Stimulated activated CD8-positive, alpha-beta memory T cell treated with anti-CD3 and anti-CD28 coated beads, Interleukin-12 subunit alpha, Interleukin-12 subunit beta, amount 100 ng/mL, for 24 hours (primary cell): ENCODE data around the gene KCNJ15.
"Not testable (repeated sequence)": the region's sequence is repeated elsewhere in the genome, so short reads cannot be mapped to it uniquely, and the experiment has no call there.

Experiments
- DNase-seq: peaks from one replicate; pipeline ENCODE4 v3.0.0-alpha.2; 2020; ENCODE audit errors: extremely low read depth

The KCNJ15 gene

DNA sequence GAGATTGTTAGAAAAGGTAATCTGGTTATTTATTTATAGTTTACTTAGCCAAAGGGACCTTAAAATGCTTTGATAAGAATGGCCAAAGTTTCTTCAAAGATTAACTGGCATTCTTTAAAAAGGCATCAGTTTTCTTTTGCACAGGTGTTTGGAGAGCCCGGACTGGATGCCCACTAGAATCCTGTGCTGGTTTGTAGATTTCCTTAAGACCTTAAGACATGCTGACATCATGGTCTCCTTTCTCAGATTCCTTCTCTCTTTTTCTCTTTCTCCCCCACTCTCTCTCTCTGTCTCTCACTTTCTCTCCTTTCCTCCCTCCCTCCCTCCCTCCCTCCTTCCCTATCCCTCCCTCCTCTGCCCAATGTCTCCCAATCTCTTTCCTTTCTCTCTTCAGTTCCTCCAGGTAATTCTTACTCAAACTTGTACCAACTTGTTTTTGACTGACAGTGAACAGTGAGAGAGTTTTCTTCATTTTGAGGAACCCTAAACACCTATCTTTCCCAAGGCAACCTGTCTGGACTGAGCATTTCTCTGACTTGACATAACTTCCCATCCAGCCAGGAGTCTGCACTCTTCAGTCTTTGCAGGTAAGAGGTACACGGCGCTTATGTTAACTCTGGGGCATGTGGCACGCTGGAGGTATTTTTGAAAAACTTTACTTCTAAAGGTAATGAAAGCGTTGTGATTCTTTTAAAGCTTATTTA is at the start of gene KCNJ15:
Gene KCNJ15, plus strand, starts transcription at position 393 of the 704 bp plus-strand sequence. CDS start 42,271 bp downstream, outside the sequence.
- DNase-seq = no peak

GRCh38 chr21:38208118-38208517 is 48.7 kb upstream of the KCNJ15 start:
- no peak for DNase-seq

DNA sequence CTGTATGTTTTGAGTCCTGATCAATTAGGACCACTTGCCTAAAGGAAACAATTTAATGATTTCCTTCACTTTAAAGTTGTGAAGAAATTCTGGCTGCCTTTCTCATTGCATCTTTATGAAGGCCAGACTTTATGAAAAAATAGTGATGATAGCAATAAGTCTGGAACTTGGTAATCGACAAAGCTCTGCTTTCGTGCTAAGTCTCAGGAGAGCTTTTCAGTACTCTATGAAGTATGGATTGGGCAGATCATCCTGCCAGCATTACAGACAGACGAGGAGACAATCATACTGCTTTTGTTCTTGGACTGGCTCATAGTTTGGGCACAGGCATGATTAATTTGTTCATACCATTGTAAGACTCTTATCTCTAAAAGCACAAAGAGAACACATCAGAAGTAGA is 45.5 kb upstream of the KCNJ15 start:
- no peak for DNase-seq

DNA sequence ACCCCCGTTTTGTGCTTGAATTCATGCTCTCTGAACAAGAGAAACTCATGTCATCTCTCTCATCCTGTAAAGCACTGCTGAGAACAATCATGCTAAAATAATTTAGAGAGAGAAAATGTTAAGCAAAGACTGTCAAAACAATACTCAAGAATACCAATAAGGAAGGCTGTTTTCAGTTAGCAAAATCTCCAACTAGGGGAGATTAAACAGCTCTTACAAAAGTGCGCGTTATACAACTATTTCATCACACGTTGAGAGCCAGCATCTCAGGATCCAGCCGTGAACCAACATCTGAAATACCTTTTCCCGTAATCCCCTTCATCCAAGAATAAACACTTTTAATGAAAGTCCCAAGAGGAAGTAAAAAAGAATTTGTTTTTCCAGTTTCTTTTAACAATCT is 44.1 kb upstream of the KCNJ15 start:
- no peak for DNase-seq

DNA sequence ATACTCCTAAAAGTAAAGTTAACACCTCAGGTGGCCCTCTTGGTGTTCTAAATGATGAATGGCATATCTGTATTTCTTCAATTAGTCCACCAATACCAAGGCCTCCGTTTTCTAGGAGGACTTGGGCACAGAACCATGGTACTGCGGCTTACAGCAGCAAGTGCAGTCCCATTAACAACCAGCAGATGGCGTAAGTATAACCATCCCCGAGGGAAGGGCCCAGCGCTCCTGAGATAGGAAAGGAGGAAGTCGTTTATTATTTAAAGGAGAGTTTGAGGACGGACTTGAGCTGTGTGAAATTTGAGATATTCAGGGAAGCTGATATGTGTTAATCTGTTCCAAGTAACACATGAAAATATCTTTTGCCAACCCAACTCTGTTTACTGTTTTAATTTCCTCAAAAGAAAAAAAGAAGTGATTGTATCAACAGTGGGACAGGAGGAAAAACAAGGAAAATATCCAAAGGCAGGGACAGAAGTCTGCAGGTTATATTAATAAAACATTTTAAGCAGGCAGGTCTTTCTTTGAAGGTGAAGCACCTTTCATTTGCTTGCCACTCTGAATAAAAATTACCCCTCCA is 37.7 kb upstream of the KCNJ15 start:
- DNase-seq = no peak

DNA sequence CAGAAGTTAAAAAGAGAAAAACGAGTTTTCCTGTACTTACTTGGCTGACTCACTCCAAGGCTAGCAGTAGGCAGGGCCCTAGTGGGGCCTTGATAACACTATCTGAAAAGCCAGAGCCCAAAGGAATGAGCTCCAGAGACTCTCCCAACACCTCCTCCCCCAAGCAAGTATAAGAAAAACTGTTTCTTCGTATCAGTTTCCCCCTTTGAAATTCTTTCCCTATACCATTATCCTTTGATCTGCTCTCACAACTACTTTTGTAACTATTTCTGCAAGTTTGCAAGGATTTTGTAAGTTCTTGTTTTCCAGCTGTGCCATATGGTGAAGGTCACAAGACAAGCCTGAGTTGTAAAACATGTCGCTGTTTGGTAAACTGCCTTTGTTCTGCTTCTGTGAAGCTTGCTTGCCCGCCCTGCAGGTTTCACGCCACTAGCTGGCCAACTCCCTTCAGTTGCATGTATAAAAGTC is 36.5 kb upstream of the KCNJ15 start:
- no peak for DNase-seq

DNA sequence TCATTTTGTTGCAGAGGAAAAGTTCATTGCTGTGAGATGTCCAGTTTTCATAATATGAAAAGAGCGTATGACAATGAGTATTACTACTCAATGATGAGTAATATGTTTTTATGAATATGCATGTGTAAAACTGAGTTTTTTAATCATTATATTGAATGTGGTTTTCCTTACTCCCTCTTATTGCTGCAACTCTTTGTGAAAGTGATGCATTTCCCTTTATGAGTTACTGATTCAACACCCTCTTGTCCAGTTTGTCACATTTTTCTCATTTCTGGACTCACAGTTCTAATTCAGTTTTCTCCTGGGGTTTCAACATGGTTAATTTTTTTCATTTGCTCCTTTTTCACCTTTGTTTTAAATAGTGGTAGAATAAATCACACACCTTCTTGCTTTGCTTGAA is 35.2 kb upstream of the KCNJ15 start:
- DNase-seq = no peak

DNA sequence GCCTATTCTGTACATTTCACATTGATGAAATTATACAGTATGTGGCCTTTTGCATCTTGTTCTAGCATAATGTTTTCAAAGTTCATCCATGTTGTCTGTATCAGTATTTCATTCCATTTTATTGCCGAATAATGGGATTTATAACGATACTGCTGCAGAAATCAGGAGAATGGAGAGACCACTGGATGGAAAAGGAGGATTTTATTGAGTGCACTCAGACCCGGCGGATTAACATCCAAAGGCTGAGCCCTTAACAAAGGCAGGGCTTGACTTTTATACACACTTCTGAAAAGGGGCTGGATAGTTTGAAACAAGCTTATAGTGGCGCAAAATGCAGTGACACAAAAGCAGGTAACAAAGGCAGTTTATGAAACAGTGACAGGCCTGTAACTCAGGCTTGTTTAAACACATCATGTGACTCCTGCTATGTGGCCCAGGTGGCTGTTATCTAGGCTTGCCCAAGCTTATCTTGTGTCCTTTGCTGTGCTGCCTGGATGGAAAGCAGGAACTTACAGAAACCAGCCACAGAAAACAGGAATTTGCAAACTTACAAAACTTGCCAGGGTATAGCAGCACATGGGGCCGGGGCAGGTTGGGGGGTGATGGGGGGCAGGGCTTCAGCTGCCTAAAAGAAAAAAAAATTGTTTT is 32.8 kb upstream of the KCNJ15 start:
- DNase-seq = no peak

- DNase-seq = no peak
These were observed 29.4 kb upstream of the KCNJ15 start for GRCh38 chr21:38227401-38227800.

- no peak for DNase-seq
These were observed 28.7 kb upstream of the KCNJ15 start for GRCh38 chr21:38228115-38228514.

DNA sequence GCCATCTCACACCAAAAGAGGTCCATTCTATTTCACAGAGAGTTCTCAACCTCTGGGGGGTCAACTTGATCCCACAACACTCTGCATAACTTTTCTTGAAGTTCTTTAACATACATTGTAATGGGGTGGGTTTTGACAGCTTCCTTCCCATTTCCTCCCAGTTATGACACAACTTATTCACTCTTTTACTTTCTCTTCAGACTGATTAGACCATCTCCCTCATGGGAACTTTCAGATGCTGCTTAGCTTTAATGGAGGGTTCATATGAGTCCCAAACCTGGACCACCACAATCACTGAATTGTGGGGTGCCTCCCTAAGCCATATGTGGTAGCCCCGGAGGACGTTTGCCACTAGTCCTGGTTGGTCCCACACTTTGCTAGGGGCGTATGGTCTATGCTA is 28.3 kb upstream of the KCNJ15 start:
- no peak for DNase-seq

GRCh38 chr21:38229260-38229877 is 27.4 kb upstream of the KCNJ15 start:
- no peak for DNase-seq

- no peak for DNase-seq
These were observed 22.2 kb upstream of the KCNJ15 start for GRCh38 chr21:38234395-38235142.

- DNase-seq = not testable (repeated sequence)
These were observed 21.5 kb upstream of the KCNJ15 start for GRCh38 chr21:38235251-38235650.

DNA sequence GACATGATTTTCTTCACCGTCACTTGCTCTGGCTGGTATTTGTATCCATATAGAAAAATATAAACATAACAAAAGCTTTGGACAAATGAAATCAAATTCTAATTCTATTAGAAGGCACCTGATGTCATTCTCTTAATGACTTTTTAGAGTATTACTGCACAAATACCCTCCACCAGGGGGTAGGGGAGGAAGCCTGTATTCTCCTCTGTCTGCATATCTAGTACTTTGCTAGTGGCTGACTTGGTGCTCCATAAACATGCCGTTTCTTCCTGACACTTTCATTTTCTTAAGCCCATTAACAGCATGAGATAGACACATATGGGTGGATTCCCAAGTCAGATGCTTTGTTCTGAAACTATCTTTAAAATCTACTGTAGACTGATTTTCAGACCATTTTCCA is 20.6 kb upstream of the KCNJ15 start:
- no peak for DNase-seq

DNA sequence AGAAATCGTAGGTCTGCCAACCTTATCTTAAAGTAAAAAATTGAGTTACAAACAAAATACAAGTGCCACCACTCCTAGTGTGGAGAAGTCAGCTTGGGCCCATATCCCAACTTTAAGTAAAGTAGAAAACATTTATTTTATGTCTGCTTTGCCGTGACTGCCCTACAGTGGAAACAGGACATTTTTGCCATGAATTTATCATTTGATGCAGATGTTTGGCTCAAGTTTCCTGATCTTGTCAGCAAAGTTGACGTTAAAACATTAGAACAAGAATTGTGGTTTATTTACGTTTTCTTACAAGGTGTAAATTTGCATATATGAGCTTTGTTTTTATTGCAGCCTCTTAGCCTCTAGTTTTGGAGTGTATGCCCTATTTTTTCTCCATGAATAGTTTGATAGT is 17.1 kb upstream of the KCNJ15 start:
- DNase-seq = no peak

GRCh38 chr21:38240129-38240528 is 16.7 kb upstream of the KCNJ15 start:
- DNase-seq = no peak

GRCh38 chr21:38241029-38241740 is 15.6 kb upstream of the KCNJ15 start:
- DNase-seq = no peak

GRCh38 chr21:38242061-38242460 is 14.7 kb upstream of the KCNJ15 start:
- DNase-seq = no peak

GRCh38 chr21:38243732-38244406 is 12.9 kb upstream of the KCNJ15 start:
- DNase-seq = no peak

GRCh38 chr21:38244407-38244787 is 12.4 kb upstream of the KCNJ15 start:
- DNase-seq = no peak
